Caco-2 (cell line): Measurements from ENCODE around the gene FBXL16. TPM values are rescaled to one million over a fixed set of nuclear protein-coding genes. Genes with fewer than 3 reads are reported as not detected.

ENCODE experiments used
- BruUV-seq: library from RNA; stranded (reverse); fragments of 400-500 nt; replicated peaks from 2 replicates; lab custom pipeline; 2021; lab: Mats Ljungman, UMichigan
- CTCF ChIA-PET: fragments of 300-600 bp; sonication (Branson Sonifier 250); formaldehyde crosslinking; loops from one replicate; lab custom pipeline; 2022; ENCODE audit warnings: antibody characterized with exemption; lab: Charles Lee
- POLR2A ChIA-PET: fragments of 300-600 bp; sonication (Branson Sonifier 250); formaldehyde crosslinking; loops from one replicate; lab custom pipeline; 2022; ENCODE audit warnings: antibody characterized with exemption; lab: Charles Lee
- DNase-seq, 2 experiments: peaks; one replicate each; pipeline versions ENCODE4 v3.0.0 to v3.0.0-alpha.2; 2020 to 2022
- H3K27me3 ChIP-seq: replicated peaks from 2 replicates; pipeline ENCODE4 v1.6.0; 2011; ENCODE audit warnings: low read length; ENCODE audit not compliant: control insufficient read depth, insufficient read depth
- H3K36me3 ChIP-seq: 2 replicates; pipeline ENCODE4 v1.5.1; 2011; ENCODE audit warnings: low read length; ENCODE audit not compliant: control insufficient read depth, insufficient read depth
- H3K4me1 ChIP-seq: fragments of 250-450 bp; sonication (Bioruptor Pico); 2 replicates; pipeline ENCODE4 v1.5.1; 2020; ENCODE audit warnings: mild to moderate bottlenecking
- H3K4me3 ChIP-seq: 2 replicates; pipeline ENCODE4 v1.5.1; 2011; ENCODE audit warnings: low read depth, mild to moderate bottlenecking, control low read depth, low read length
- H3K9me3 ChIP-seq: fragments of 250-450 bp; sonication (Bioruptor Pico); 2 replicates; pipeline ENCODE4 v1.5.1; 2020; ENCODE audit warnings: mild to moderate bottlenecking, moderate library complexity
- H3K27ac Mint-ChIP-seq: one replicate; pipeline ENCODE4 v1.8.0; 2022; ENCODE audit warnings: mixed read lengths; ENCODE audit not compliant: unreplicated experiment
- H3K27me3 Mint-ChIP-seq: one replicate; pipeline ENCODE4 v1.8.0; 2022; ENCODE audit warnings: mixed read lengths; ENCODE audit not compliant: insufficient read depth, unreplicated experiment
- H3K36me3 Mint-ChIP-seq: one replicate; pipeline ENCODE4 v1.8.0; 2022; ENCODE audit warnings: mild to moderate bottlenecking, mixed read lengths; ENCODE audit not compliant: insufficient read depth, unreplicated experiment
- H3K4me1 Mint-ChIP-seq: one replicate; pipeline ENCODE4 v1.8.0; 2022; ENCODE audit warnings: low read depth, mixed read lengths; ENCODE audit not compliant: unreplicated experiment
- H3K4me3 Mint-ChIP-seq: one replicate; pipeline ENCODE4 v1.8.0; 2022; ENCODE audit warnings: mild to moderate bottlenecking, moderate library complexity, mixed read lengths; ENCODE audit not compliant: unreplicated experiment
- H3K9me3 Mint-ChIP-seq: one replicate; pipeline ENCODE4 v1.8.0; 2022; ENCODE audit warnings: mixed read lengths; ENCODE audit not compliant: unreplicated experiment
- CTCF ChIP-seq, 2 experiments: fragments of 200-600 bp in 1 of 2; IDR thresholded peaks; 1 replicate in 1 of 2; 2 replicates in 1 of 2; pipeline versions ENCODE4 v1.5.1 to v1.8.0; 2011 to 2022; ENCODE audit warnings: antibody characterized with exemption in 1 of 2, control low read depth in 1 of 2, inconsistent platforms in 1 of 2, low read depth in 1 of 2, low read length in 1 of 2, mild to moderate bottlenecking in 1 of 2, moderate library complexity in 1 of 2; ENCODE audit not compliant: insufficient read depth in 1 of 2, severe bottlenecking in 1 of 2, unreplicated experiment in 1 of 2
- intact Hi-C: fragments of 100-400 bp; cut with micrococcal nuclease; formaldehyde crosslinking; loops from one replicate; pipeline ENCODE4 v1.10.0; 2022; ENCODE audit not compliant: unreplicated experiment
- total RNA-seq: library from RNA; stranded (reverse); gene quantifications from 2 replicates; pipeline ENCODE4 v1.2.3, GENCODE V29; 2022

FBXL16 gene
- total RNA-seq, 1 experiment from 2014 or later: 10.5 TPM

DNA sequence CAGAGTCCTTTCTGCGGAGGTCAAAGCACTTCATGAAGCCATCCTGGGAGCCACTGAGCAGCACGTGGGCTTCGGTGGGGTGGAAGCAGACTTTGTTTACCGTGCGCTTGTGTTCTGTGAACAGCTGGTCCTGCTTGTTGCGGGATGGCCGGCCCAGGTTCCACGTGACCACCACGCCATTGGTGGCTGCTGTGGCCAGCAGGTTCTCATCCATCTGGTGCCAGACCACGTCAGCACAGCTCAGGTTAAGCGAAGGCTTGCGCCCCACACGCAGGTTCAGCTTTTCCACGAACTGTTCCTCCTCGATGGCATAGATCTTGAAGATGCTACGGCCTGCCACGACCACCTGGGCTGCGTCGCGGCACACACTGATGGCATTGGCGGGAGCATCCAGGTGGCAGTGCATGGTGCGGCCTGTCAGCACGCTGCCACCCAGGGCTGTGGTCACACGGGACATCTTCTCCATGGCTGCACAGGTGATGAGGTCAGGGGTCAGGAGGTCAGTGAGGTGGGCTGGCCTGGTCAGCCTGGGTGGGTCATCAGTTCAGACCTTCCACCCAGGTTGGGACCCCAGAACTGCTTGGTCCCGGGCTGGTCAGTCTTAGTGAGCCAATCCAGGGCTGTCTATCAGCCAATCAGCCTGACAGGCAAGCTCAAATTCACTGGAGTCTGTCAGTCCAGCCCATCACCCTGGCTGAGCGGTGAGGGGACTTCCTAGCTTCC is 16.3 kb downstream of the FBXL16 start:
- no peaks in the 10 kb centered on the region for H3K36me3 ChIP-seq
- BruUV-seq: no TSS peak
- H3K4me1 ChIP-seq: peaks cover 22% of the 10 kb centered on the region; the same call in 1 of the 2 replicates
- H3K27ac Mint-ChIP-seq: peak overlapping the region; percentile 95
- H3K27me3 Mint-ChIP-seq: no peaks in the 10 kb centered on the region
- TF ChIP-seq CTCF (IDR thresholded peaks at IDR 0.05; ENCODE audit: insufficient read depth in 1 of 2, low read depth in 1 of 2, low read length in 1 of 2, severe bottlenecking in 1 of 2, unreplicated experiment in 1 of 2): no peak
- peak overlapping the region; percentile 87 for H3K4me3 Mint-ChIP-seq
- no peaks in the 10 kb centered on the region for H3K9me3 ChIP-seq
- no peaks in the 10 kb centered on the region for H3K27me3 ChIP-seq
- H3K9me3 Mint-ChIP-seq: no peaks in the 10 kb centered on the region
- DNase-seq: no peak
- H3K36me3 Mint-ChIP-seq: peaks cover 26% of the 10 kb centered on the region
- CTCF ChIA-PET: interaction anchor here (0.6 kb wide), 1 partner anchor 22 kb away, joined by 3 read pairs; the partner anchor contains the start of gene RHOT2
- H3K4me3 ChIP-seq: peak overlapping the region; percentile 65
- intact Hi-C loops: no loop called here
- H3K4me1 Mint-ChIP-seq: peaks cover 7% of the 10 kb centered on the region
- POLR2A ChIA-PET: interaction anchor here (0.6 to 1.4 kb wide), 2 partner anchors 9 to 573 kb away, joined by 3 to 6 read pairs; partner anchors contain the start of gene STUB1

DNA sequence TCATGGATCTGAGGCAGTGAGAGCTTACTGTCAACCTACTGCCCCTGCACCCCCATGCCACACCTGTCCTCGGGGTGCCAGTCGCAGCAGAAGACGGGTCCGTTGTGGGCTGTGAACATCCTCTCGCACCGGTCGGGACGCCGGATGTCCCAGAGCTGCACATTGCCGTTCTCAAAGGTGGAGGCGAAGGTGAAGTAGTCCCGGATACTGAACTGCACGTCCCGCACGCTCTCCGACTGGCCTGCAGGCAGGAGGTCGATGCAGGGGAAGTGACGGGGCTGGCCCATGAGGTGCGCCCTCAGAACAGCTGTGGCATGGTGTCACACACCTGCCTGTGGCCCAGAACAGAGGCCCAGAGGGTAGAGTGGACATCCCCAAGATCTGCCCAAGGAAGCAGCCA is 18.1 kb downstream of the FBXL16 start:
- ChIA-PET POLR2A (interaction anchor here (1.3 kb wide), 1 partner anchor 34 kb away, joined by 6 read pairs; the partner anchor contains the start of gene ANTKMT), CTCF (no interaction called here)
- Histone ChIP-seq H3K4me3 (no peak overlapping the region), H3K9me3 (no peaks in the 10 kb centered on the region), H3K36me3 (0 out of 2 replicates have a peak, but pooled peaks cover 1% of the 10 kb centered on the region), H3K4me1 (peaks cover 23% of the 10 kb centered on the region), H3K27me3 (no peaks in the 10 kb centered on the region)
- Mint-ChIP-seq H3K4me3 (no peak overlapping the region), H3K36me3 (peaks cover 44% of the 10 kb centered on the region), H3K27ac (no peak overlapping the region), H3K27me3 (no peaks in the 10 kb centered on the region), H3K9me3 (no peaks in the 10 kb centered on the region), H3K4me1 (peaks cover 7% of the 10 kb centered on the region)
- DNase-seq: no peak
- intact Hi-C loops: no loop called here
- TF ChIP-seq CTCF (IDR thresholded peaks at IDR 0.05; ENCODE audit: insufficient read depth in 1 of 2, low read depth in 1 of 2, low read length in 1 of 2, severe bottlenecking in 1 of 2, unreplicated experiment in 1 of 2): no peak
- BruUV-seq: no TSS peak

DNA sequence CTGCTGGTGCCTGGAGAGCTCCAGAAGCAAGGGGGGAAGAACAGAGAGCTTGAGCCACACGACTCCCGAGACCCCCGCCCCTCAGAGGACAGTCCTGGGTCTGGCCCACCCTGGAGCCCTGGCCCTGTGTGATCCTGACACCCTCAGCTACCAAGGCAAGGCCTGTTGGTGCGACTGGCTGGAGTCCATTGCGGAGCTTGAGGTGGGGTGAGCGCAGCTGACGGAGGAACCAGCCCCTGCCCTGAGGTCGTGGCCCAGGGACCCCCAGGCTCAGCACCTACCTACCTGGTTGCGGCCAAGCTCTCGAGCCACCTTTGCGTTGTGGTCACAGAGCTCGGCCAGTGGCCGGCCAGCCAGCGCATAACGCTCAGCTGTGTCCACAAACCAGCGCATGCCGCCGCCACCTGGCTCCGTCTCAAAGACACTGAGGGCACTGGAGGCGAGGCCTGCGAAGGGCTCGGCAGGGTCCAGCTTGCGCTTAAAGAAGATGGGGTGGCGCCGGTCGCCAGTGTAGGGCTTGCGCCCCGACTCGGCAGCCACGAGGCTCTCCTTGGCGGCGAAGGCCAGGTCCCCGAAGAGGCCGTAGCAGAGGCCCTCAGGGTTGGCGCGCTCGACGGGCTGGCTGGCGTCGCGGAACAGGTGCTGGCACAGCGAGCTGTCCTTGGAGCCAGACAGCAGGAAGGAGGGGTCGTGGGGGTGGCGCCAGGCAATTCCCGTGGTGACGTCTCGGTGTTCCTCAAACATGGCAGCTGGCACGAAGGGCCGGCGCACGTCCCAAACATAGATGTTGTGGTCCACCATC is 18.9 kb downstream of the FBXL16 start:
- Mint-ChIP-seq H3K4me3 (no peak overlapping the region), H3K36me3 (peaks cover 53% of the 10 kb centered on the region), H3K4me1 (peaks cover 7% of the 10 kb centered on the region), H3K27ac (peak overlapping the region; percentile 84), H3K27me3 (no peaks in the 10 kb centered on the region), H3K9me3 (no peaks in the 10 kb centered on the region)
- POLR2A ChIA-PET: interaction anchor here (1.3 kb wide), 1 partner anchor 35 kb away, joined by 6 read pairs; the partner anchor contains the start of gene ANTKMT
- intact Hi-C loops: no loop called here
- Histone ChIP-seq H3K4me3 (no peak overlapping the region), H3K27me3 (no peaks in the 10 kb centered on the region), H3K9me3 (no peaks in the 10 kb centered on the region), H3K36me3 (0 out of 2 replicates have a peak, but pooled peaks cover 4% of the 10 kb centered on the region), H3K4me1 (peaks cover 27% of the 10 kb centered on the region)
- CTCF ChIA-PET: interaction anchor here (0.7 kb wide), 1 partner anchor 12 kb away, joined by 3 read pairs; no protein-coding TSS in a partner anchor
- no peak for DNase-seq
- no TSS peak for BruUV-seq
- TF ChIP-seq CTCF (IDR thresholded peaks at IDR 0.05; ENCODE audit: insufficient read depth in 1 of 2, low read depth in 1 of 2, low read length in 1 of 2, severe bottlenecking in 1 of 2, unreplicated experiment in 1 of 2): no peak
